Activated B cell treated with CpG ODN at 0.5 μM for 24 hours (primary cell): Measurements from ENCODE around the gene RAD51B. TPM values are rescaled to one million over a fixed set of nuclear protein-coding genes. Genes with fewer than 3 reads are reported as not detected.
A peak's percentile ranks its signal among the peaks of the same experiment; 100 is the strongest.

ENCODE experiments used
- ATAC-seq: fragments of 200-7000 bp; cut with Tn5 transposase; one replicate; pipeline ENCODE4 v1.10.0; 2021; ENCODE audit warnings: low read depth, mild to moderate bottlenecking, moderate library complexity
- CTCF ChIA-PET: fragments of 350-600 bp; sonication (Branson Sonifier 250); formaldehyde crosslinking; loops from one replicate; lab custom pipeline; 2021; ENCODE audit warnings: antibody characterized with exemption; lab: Charles Lee
- POLR2A ChIA-PET: fragments of 350-600 bp; sonication (Branson Sonifier 250); formaldehyde crosslinking; loops from one replicate; lab custom pipeline; 2021; ENCODE audit warnings: antibody characterized with exemption; lab: Charles Lee
- DNase-seq: peaks from one replicate; pipeline ENCODE4 v3.0.0; 2022
- H3K27ac Mint-ChIP-seq: one replicate; pipeline ENCODE4 v1.8.0; 2020; ENCODE audit warnings: mixed read lengths
- H3K27me3 Mint-ChIP-seq: one replicate; pipeline ENCODE4 v1.8.0; 2021; ENCODE audit warnings: mixed read lengths
- H3K36me3 Mint-ChIP-seq: one replicate; pipeline ENCODE4 v1.8.0; 2021; ENCODE audit warnings: low read depth, mixed read lengths
- H3K4me1 Mint-ChIP-seq: one replicate; pipeline ENCODE4 v1.8.0; 2021; ENCODE audit warnings: mixed read lengths
- H3K4me3 Mint-ChIP-seq: one replicate; pipeline ENCODE4 v1.8.0; 2020; ENCODE audit warnings: mild to moderate bottlenecking, mixed read lengths
- H3K9me3 Mint-ChIP-seq: one replicate; pipeline ENCODE4 v1.8.0; 2020; ENCODE audit warnings: mixed read lengths
- CTCF ChIP-seq: fragments of 200-600 bp; IDR thresholded peaks from one replicate; pipeline ENCODE4 v1.8.0; 2022; ENCODE audit warnings: antibody characterized with exemption, mild to moderate bottlenecking
- intact Hi-C: fragments of 100-400 bp; cut with micrococcal nuclease; formaldehyde crosslinking; loops from one replicate; pipeline ENCODE4 v1.15.1; 2024
- total RNA-seq: library from RNA; stranded (reverse); gene quantifications from 2 replicates; pipeline ENCODE4 v1.2.3, GENCODE V29; 2022

RAD51B gene
- total RNA-seq, 1 donor from 2014 or later = 53.9 TPM

GRCh38 chr14:68450391-68451120 is 631.0 kb downstream of the RAD51B start:
- TF ChIP-seq CTCF = no peak
- CTCF ChIA-PET = no interaction called here
- Mint-ChIP-seq H3K4me1 (peaks cover 23% of the 10 kb centered on the region), H3K27ac (peak overlapping the region; percentile 18), H3K4me3 (no peak overlapping the region), H3K36me3 (peaks cover 4% of the 10 kb centered on the region), H3K27me3 (no peaks in the 10 kb centered on the region), H3K9me3 (peaks cover 7% of the 10 kb centered on the region)
- DNase-seq (no peak), ATAC-seq (no peak)
- POLR2A ChIA-PET = interaction anchor here (1.1 to 2.7 kb wide), 3 partner anchors 20 to 56 kb away, joined by 3 to 13 read pairs (median 4); no protein-coding TSS in a partner anchor
- intact Hi-C loops = loop anchor here (2.0 kb wide), 1 partner anchor 14 kb away; no protein-coding TSS in a partner anchor

- Mint-ChIP-seq H3K27ac (no peak overlapping the region), H3K9me3 (peaks cover 11% of the 10 kb centered on the region), H3K27me3 (no peaks in the 10 kb centered on the region), H3K4me3 (no peak overlapping the region), H3K36me3 (peaks cover 4% of the 10 kb centered on the region), H3K4me1 (peaks cover 23% of the 10 kb centered on the region)
- no peak for TF ChIP-seq CTCF
- POLR2A ChIA-PET = interaction anchor here (0.5 to 1.7 kb wide), 3 partner anchors 18 to 231 kb away, joined by 3 to 4 read pairs (median 4); no protein-coding TSS in a partner anchor
- DNase-seq (no peak), ATAC-seq (no peak)
- CTCF ChIA-PET = no interaction called here
- intact Hi-C loops = loop anchor here (2.0 kb wide), 1 partner anchor 13 kb away; no protein-coding TSS in a partner anchor
Measured at GRCh38 chr14:68451696-68452373, 632.3 kb downstream of the RAD51B start.

GRCh38 chr14:68458253-68458652 is 638.7 kb downstream of the RAD51B start:
- ChIA-PET CTCF (no interaction called here), POLR2A (interaction anchor here (0.6 to 1.5 kb wide), 5 partner anchors 10 to 145 kb away, joined by 3 to 8 read pairs (median 3); no protein-coding TSS in a partner anchor)
- intact Hi-C loops = no loop called here
- no peak overlapping the region for H3K4me3 Mint-ChIP-seq
- DNase-seq (no peak), ATAC-seq (no peak)
- no peaks in the 10 kb centered on the region for H3K27me3 Mint-ChIP-seq
- no peak overlapping the region for H3K27ac Mint-ChIP-seq
- peaks cover 12% of the 10 kb centered on the region for H3K4me1 Mint-ChIP-seq
- peaks cover 4% of the 10 kb centered on the region for H3K36me3 Mint-ChIP-seq
- peaks cover 11% of the 10 kb centered on the region for H3K9me3 Mint-ChIP-seq
- no peak for TF ChIP-seq CTCF

GRCh38 chr14:68458840-68459469 is 639.4 kb downstream of the RAD51B start:
- POLR2A ChIA-PET = interaction anchor here (0.7 to 1.2 kb wide), 3 partner anchors 14 to 57 kb away, joined by 3 read pairs; no protein-coding TSS in a partner anchor
- intact Hi-C loops = no loop called here
- CTCF ChIA-PET = no interaction called here

More at GRCh38 chr14:68458840-68459469, 639.4 kb downstream of the RAD51B start:
- H3K4me3 Mint-ChIP-seq = no peak overlapping the region
- no peak for TF ChIP-seq CTCF
- H3K4me1 Mint-ChIP-seq = peaks cover 12% of the 10 kb centered on the region
- no peak for ATAC-seq
- no peaks in the 10 kb centered on the region for H3K27me3 Mint-ChIP-seq
- H3K36me3 Mint-ChIP-seq = peaks cover 2% of the 10 kb centered on the region
- peaks cover 8% of the 10 kb centered on the region for H3K9me3 Mint-ChIP-seq
- DNase-seq = no peak
- H3K27ac Mint-ChIP-seq = peak overlapping the region; percentile 24
